Putamen (tissue), 1 donor: ENCODE data around the gene BOLL.
"Not testable (repeated sequence)": the region's sequence is repeated elsewhere in the genome, so short reads cannot be mapped to it uniquely, and the experiment has no call there.

Experiments
- DNase-seq: peaks from one replicate; pipeline ENCODE4 v3.0.0-alpha.2; 2016; ENCODE audit warnings: low spot score

BOLL gene

DNA sequence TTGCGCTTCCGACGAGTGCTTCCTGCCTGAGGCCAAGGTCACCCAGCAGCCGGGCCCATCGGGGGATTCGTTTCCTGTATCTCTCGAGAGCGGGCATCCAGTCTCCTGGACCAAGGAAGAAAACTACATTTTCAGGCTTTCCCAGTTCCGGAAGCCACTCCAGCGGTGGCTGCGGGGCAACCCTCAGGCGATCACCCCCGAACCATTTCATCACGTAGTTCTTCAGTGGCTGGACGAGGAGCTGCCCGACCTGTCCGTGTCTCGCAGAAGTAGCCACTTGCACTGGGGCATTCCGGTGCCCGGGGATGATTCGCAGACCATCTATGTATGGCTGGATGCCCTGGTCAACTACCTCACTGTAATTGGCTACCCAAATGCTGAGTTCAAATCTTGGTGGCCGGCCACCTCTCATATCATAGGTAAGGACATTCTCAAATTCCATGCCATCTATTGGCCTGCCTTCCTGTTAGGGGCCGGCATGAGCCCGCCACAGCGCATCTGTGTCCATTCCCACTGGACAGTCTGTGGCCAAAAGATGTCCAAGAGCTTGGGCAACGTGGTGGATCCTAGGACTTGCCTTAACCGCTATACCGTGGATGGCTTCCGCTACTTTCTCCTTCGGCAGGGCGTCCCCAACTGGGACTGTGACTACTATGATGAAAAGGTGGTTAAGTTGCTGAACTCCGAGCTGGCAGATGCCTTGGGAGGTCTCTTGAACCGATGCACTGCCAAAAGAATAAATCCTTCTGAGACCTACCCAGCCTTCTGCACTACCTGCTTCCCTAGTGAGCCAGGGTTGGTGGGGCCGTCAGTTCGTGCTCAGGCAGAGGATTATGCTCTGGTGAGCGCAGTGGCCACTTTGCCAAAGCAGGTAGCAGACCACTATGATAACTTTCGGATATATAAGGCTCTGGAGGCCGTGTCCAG lies 78.9 kb downstream of the BOLL start:
- DNase-seq, result no peak

DNA sequence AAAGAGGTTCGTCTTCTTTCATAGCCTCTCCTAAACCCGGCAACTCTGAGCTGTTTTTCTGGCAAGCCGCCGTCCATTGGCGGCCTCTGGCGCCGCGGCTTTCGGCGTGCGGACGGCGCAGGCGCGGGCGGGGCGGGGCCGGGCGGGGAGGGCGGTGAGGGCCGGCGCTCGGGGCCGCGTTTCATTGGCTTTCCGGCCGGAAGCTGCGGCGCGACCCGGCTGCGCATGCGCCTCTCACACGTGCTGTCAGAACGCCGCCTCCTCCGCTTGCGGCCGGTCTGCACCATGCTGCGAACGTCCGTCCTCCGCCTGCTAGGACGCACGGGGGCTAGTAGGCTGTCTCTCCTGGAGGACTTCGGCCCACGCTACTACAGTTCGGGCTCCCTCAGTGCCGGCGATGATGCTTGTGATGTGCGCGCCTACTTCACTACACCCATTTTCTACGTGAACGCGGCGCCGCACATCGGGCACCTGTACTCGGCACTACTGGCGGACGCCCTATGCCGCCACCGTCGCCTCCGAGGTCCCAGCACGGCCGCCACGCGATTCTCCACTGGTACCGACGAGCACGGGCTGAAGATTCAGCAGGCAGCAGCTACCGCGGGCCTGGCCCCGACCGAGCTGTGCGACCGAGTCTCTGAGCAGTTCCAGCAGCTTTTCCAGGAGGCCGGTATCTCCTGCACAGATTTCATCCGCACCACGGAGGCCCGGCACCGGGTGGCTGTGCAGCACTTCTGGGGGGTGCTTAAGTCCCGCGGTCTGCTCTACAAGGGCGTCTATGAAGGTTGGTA lies 79.8 kb downstream of the BOLL start, which contains the start of gene MARS2:
TSS of gene MARS2 (plus strand) at position 249 of the 791 bp plus-strand sequence. CDS start at position 286, 37 bp downstream.
- DNase-seq, result peak; percentile 91

DNA sequence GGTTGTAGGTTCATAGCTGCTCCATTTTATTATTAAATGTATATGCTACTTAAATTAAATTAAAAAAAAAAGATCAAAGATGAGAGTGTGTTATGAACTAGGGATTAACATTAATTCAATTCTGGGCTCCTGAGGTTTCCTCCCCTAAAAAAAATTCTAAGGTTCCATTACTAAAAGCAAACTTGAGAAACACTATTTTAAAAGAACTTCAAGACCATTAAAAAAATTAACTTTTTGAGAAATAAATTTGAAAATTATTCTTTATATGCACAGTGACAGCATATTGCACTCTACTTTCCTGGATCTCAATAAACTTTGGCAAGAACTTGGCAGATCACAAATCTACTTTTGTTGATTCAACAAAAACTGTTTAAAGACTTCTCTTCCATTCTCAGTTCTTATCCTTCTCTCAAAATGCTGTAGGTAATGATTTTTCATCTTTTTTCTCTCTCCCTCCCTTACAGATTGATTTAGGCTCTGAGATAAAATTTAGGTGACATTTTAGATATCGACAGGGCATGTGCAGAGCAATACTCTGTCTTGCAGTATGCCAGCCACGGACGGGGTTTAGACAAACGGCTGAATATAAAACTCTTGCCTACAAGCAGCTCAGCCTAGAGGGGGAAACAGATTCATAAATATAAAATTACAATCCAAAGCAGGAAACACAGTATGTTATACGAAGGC lies 80.5 kb downstream of the BOLL start:
- no peak for DNase-seq

DNA sequence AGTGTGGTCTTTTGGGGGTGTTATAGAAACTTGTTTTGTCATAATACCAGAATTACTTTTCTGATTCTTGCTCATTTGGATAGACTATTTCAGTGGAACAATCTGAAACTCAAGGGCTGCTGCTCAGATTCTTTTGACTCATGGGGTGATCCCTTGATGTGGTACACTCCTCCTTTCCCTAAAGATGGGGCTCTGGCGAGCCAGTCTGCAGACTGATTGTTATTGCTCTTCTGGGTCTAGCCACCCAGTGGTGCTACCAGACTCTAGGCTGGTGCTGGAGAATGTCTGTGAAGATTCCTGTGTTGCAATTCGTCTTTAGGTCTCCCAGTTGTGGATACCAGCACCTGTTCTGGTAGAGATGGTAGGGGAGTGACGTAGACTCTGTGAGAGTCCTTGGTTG lies 84.2 kb downstream of the BOLL start:
- no peak for DNase-seq

DNA sequence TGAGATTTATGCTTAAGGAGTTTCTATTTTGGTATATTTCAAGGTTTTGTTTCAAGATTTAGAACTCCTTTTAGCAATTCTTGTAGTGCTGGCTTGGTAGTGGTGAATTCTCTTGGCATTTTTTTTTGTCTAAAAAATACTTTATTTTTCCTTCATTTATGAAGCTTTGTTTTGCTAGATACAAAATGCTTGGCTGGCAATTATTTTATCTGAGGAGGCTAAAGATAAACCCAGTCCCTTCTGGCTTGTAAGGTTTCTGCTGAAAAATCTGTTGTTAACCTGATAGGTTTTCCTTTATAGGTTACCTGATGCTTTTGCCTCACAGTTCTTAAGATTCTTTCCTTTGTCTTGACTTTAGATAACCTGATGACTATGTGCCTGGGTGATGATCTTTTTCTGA lies 85.4 kb downstream of the BOLL start:
- DNase-seq, result not testable (repeated sequence)

DNA sequence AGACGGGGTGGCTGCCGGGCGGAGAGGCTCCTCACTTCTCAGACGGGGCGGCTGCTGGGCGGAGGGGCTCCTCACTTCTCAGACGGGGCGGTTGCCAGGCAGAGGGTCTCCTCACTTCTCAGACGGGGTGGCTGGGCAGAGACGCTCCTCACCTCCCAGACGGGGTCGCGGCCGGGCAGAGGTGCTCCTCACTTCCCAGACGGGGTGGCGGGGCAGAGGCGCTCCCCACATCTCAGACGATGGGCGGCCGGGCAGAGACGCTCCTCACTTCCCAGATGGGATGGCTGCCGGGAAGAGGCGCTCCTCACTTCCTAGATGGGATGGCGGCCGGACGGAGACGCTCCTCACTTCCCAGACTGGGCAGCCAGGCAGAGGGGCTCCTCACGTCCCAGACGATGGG lies 88.5 kb downstream of the BOLL start:
- not testable (repeated sequence) for DNase-seq

DNA sequence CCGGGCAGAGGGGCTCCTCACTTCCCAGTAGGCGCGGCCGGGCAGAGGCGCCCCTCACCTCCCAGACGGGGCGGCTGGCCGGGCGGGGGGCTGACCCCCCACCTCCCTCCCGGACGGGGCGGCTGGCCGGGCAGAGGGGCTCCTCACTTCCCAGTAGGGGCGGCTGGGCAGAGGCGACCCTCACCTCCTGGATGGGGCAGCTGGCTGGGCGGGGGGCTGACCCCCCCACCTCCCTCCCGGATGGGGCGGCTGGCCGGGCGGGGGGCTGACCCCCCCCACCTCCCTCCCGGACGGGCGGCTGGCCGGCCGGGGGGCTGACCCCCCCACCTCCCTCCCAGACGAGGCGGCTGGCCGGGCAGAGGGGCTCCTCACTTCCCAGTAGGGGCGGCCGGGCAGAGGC lies 89.1 kb downstream of the BOLL start:
- not testable (repeated sequence) for DNase-seq

DNA sequence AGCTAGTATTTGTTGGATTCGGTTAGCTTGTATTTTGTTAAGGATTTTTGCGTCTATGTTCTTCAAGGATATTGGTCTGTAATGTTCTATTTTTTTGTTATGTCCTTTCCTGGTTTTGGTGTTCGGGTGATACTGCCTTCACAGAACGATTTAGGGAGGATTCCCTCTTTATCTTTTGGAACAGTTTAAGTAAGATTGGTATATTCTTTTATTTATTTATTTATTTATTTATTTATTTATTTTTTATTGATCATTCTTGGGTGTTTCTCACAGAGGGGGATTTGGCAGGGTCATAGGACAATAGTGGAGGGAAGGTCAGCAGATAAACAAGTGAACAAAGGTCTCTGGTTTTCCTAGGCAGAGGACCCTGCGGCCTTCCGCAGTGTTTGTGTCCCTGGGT lies 89.9 kb downstream of the BOLL start:
- DNase-seq, result not testable (repeated sequence)

DNA sequence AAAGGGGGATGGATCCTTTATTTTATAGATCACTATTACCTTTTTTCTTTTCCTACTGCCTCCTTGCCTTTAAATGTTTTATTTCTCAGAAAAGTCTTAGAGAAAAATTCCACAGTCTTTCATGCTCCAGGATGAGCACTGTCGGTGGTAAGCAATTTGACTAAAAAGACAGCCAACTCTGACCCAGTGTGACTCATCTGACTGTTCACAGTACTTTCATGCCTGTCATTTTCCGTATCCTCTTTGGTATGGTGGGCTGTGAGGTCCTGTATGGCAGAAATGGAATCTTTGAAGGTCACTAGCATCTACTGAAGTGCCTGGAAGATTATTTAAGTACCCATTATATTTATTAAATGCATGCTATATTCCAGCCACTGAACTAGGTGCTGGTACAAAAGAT lies 107.6 kb downstream of the BOLL start:
- no peak for DNase-seq

DNA sequence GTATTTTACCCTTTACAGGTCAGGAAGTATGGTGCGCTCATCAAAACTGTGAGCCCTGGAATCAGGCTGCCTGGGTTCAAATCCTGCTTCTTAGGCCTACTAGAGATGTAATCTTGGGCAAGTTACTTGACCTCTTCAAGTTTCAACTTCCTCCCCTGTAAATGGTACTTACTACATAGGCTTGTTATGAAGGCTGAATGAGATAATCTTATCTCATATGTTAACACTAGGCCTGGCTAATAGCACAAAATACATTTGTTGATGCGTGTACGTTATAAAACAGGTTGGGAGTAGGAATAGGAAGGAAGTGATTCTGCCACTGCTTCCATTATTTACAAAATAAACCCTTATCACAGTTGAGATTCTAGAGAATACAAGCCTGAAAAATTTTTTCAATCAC lies 108.1 kb downstream of the BOLL start:
- no peak for DNase-seq
